GM19467 (cell line): ENCODE measurements around the gene KCNMB1.
A peak's percentile ranks its signal among the peaks of the same experiment; 100 is the strongest.

Experiments used
- ATAC-seq: cut with Tn5 transposase; IDR thresholded peaks from one replicate; pipeline ENCODE4 v1.9.1; 2021; ENCODE audit warnings: mild to moderate bottlenecking, moderate library complexity; ENCODE audit not compliant: unreplicated experiment

The KCNMB1 gene

GRCh38 chr5:170342153-170342725 is 46.9 kb downstream of the KCNMB1 start:
- no peak for ATAC-seq

- ATAC-seq = no peak
These were observed 47.6 kb downstream of the KCNMB1 start for GRCh38 chr5:170341545-170341944.

GRCh38 chr5:170339780-170340167 is 49.4 kb downstream of the KCNMB1 start:
- ATAC-seq = no peak

- peak; percentile 70 for ATAC-seq
These were observed 50.0 kb downstream of the KCNMB1 start for GRCh38 chr5:170338933-170339779.

- ATAC-seq = no peak
These were observed 50.9 kb downstream of the KCNMB1 start for GRCh38 chr5:170338291-170338690.

- ATAC-seq = no peak
These were observed 52.0 kb downstream of the KCNMB1 start for GRCh38 chr5:170337045-170337733.

- ATAC-seq = no peak
These were observed 53.1 kb downstream of the KCNMB1 start for GRCh38 chr5:170336065-170336464.

GRCh38 chr5:170334626-170335025 is 54.5 kb downstream of the KCNMB1 start:
- no peak for ATAC-seq

- no peak for ATAC-seq
These were observed 55.8 kb downstream of the KCNMB1 start for GRCh38 chr5:170333161-170333910.

GRCh38 chr5:170332058-170332457 is 57.1 kb downstream of the KCNMB1 start:
- no peak for ATAC-seq

GRCh38 chr5:170330568-170331054 is 58.6 kb downstream of the KCNMB1 start:
- no peak for ATAC-seq

GRCh38 chr5:170329524-170329923 is 59.6 kb downstream of the KCNMB1 start:
- no peak for ATAC-seq

GRCh38 chr5:170327829-170328228 is 61.3 kb downstream of the KCNMB1 start:
- no peak for ATAC-seq

- no peak for ATAC-seq
These were observed 62.0 kb downstream of the KCNMB1 start for GRCh38 chr5:170327168-170327567.
